DMS53 treated with DMSO at 0.1 percent for 48 hours (cell line): ENCODE measurements around the gene FSTL4.

Experiments used
- DNase-seq: peaks from one replicate; lab custom pipeline; 2025; ENCODE audit not compliant: unreplicated experiment; lab: John Stamatoyannopoulos, UW

The FSTL4 gene

DNA sequence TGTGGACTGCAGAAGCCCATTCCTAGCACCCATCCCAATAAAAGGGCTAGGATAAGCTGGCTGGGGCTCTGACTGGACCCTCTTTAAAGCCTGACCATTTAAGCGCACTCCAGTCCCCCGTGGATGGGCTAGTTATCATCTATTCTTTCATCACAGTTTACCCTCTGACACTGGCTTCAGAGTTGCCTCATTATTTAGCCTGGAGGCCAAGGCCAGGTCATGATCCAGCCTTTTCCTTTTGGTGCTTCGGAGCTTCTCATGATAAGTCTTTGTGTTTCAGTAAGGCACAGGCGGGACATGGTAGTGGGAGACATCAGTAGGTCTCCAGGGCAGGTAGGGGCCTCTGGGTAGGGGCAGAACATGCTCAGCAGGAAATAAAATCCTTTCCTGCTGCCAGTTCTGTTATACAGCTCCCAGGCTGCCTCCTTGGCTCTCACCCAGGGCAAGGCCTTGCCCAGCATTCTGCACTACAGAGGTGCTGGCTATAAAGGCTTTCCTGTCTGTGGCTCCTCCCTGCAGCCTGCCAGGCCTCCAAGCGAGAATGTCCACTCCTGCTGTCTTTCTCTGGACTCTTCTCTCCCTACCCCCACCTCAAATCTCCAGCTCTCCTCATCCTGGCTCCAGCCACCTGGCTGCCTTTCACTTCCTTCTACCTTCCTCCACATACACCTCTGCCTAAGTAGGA lies 128.8 kb downstream of the FSTL4 start:
- peak; percentile 14 for DNase-seq

DNA sequence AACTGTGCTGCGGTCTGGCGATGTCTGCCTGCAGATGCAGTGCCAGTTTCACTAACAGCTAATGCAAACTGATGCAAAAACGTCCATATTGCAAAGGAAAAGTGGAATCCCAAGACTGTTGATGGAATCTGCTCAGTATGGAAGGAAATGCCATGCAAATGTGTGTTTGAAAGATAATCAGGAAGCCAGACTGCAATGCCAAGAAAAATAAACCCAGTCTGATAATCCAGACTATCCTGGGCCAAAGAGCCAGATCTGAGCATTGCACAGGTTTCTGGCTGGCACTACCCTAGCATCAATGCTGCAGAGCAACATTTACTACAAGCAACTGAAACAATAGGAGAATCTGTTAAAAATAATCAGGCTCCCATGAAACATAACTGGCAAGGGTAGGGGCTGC lies 130.3 kb downstream of the FSTL4 start:
- DNase-seq: no peak

DNA sequence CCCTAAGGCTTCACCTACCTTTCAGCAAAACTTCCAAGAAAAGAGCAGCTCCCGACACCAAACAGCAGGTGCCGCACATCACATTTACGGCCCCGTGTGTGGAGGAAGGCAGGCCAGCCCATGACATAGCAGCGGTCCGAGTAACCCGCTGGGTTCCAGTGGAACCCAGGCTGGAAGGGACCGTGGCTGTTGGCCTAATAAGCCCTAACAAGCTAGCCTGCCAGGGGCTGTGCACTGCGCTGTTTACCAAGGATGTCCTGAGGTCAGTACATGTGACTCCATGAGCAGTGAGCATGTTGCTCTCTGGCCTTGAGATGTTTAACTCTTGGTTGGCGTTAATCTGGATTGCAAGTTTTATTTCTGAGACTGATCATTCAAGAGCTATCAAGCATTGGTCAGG lies 131.5 kb downstream of the FSTL4 start:
- DNase-seq: no peak

DNA sequence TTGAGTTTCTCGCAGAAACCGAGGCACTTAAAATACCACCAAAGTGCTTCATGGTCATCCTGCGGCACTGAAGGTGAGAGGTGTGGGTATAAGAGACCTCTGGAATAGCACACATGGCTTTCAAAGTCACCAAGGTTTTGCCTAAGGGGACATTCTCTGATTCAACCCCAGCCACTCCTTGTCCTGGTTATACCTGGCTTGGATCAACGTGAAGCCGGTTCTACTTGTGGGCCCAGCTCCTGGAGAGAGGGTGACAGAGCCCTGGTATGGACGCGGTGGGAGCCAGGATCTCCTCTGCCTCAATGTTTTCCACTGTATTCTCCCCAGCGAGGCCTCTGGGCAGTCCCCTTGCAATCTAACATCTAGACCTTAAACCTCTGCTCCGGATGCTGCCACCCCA lies 132.0 kb downstream of the FSTL4 start:
- peak; percentile 70 for DNase-seq

DNA sequence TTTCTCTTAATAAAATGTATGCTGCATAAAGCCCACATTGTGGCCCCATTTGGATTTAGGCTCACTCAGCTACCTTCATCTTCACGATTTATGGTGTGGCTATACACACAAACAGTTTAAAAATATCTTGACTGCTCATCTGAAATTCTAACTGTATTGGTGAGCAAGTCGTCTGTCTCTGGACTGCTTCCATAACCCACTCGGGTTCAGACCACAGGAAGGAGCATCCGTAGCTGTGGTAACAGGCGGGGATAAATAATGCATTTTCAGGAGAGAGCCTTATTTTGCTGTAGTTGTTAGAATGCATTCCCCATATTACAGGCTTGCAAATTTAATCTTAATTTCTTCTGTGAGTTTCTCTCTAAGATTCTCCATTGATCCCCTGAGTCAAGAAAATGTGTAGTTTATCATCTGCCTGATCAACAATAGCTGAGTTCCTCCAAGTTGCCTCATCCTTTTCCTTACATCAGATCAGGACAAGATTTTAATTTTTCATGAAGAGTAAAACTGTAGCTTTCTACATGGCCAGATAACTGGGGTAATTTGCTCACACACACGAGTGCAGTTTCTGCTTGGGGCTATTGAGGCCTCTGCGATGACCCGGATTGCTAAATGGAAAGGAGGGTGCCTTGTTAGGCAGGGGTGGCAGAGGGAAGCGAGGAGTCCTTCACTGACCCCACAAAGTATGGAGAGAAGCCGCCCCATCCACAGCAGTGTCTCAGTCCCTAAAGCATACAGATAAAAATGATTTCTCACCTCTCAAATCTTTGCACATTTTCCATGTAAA lies 133.9 kb downstream of the FSTL4 start:
- no peak for DNase-seq

DNA sequence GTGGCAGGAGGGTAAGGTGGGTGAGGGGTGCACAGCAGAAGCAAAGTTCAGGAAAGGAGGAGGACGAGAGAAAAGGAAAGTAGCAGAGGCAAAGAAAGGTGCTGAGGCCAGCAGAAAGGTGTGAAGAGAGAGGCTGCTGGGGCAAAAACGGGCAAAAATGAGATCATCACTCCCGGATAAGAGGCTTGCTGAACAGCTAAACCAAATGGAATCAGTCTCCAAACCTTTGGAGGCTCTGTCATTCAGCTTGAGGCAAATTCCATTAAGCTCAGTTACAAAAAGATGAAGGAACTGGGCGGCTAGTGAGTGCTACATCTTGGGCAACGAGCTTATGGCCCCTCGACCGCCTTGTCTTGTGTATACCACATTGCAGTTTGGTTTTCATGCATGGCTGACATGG lies 136.4 kb downstream of the FSTL4 start:
- no peak for DNase-seq

DNA sequence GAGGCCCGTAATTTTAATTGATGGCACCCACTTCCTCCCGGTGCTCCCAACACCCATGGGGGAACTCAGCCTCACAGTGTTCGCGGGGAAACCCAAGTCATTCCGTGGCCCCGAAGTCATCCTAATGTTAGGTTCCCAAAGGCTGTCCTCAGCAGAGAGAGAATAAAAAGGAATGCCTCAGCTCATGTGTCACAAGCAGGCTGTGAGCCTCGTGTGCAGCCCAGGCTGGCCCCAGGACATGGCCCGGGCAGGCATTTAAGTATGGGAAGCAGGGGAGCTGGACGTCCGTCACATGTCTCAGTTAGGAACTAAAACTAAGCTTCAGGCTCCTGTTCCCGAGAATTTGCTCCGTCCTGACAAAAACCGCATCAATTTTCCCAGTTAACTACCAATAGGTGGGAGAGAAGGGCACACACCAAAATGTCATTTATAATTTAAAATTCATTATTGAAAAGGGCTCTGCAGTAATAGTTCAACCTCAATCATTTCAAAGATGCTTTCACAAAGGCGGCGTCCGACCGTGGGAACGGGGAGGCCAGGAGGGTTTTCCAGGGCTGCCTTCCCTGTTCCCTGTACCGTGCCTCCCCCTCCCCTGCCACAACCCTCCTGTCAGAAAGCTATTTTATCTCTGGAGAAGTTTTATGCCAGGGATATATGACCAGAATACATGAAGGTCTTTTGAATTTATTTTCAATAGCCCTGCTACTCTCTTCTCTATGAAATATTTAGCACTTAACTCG lies 137.3 kb downstream of the FSTL4 start:
- DNase-seq: no peak

DNA sequence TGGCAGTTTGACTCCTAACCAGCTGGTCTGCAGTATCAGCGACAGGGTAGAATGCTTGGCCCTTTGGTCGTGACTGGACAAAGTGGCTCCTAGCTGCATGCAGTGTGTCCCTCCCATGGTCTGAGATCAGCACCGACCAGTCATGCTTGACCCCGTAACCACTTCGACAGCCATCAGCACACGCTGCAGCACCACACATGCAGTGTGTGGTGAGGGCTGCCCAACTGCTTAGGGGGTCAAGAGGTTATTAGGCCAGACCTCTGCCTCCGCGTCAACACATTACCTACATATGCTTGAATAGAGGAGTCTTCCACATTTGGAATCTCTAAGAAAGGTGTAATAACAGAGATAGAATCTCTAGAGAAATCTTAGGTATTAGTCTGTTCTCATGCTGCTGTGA lies 139.1 kb downstream of the FSTL4 start:
- no peak for DNase-seq

DNA sequence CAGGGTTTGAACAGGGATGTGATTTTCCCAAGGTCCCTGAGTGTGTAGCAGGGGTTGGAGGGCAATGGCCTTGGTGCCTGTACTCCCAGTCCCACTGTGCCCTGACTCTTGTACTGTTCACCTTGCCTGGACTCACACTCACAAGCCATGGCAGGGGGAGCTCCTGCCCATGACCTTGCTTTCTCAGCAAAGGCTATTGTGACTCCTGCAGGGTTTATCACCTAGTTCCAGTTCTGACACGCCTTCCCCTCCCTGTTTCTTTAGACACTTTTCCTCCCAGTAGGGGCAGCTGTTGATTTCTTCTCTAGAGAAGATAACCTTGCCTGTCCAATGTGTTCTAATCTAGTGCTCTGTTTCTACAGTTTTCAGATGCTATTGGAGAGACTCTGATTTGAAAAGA lies 139.5 kb downstream of the FSTL4 start:
- no peak for DNase-seq

DNA sequence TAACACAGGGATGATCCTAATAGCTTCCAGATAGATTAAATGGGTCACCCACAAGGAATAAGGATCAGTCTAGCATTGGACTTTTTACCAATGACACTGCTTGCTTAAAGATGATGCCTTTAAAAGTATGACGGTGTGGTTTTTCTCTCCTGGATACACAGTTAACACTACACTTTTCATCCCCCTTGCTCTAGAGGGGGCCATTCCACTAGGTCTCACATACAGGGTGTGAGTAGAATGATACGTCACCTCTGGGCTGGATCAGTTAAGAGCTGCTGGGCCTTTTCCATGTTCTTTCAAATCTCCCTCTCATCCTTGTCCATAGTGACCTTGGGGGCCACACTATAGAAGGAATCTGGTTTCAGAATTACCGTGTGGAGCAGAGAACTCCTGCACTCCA lies 140.6 kb downstream of the FSTL4 start:
- no peak for DNase-seq

DNA sequence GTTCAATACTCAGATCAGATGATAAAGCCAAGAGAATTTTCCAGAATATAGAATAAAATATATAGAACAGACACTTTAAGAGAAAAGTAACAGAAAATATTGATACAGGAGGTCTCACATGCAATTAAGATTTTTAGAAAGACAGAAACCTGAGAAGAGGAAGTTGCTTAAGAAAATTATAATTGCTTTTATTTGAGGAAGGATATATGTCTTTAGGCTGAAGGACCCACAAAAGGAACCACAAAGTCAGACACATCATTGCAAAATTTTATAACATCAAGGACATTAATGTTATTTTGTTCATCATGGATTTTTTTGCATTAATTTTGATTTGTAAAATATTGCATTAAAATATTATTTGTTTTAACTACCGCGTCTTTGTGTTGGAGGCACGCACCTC lies 141.5 kb downstream of the FSTL4 start:
- no peak for DNase-seq

DNA sequence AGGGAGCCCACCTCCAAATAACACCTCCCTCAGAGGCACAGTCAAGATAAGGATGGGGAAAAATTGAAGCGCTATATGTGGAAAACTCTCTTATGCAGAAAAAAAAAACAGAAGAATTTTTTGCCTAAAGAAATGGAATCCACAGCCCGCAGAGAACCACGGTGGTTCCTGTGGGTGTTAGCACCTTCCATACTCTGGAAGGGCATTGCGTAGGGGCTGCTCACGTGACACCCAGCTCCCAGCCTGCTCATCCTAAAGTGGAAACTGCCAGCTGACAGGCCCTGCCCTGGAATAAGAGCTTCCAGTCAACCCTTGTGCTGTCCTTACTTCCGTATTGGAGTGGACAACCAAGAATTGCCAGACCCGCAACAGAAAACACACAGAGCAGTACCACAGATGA lies 142.5 kb downstream of the FSTL4 start:
- DNase-seq: no peak

DNA sequence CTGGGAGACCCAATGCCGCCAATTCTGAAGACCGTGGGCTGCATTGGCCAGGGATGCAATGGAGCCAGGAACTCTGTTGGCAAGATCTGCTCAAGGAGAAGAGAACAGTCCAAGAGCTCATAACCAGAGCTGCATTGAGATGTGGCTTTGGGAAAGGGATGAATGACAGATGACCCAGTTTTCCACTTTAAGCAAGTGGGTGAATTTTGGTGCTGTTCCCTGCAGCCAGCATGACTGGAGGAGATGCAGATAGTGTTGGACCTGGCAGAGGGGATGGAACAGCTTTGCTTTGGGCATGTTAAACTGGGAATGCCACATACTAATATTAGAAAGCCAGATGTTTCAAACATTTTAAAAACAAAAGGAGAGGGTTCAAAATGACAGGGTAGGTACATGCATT lies 143.1 kb downstream of the FSTL4 start:
- no peak for DNase-seq

DNA sequence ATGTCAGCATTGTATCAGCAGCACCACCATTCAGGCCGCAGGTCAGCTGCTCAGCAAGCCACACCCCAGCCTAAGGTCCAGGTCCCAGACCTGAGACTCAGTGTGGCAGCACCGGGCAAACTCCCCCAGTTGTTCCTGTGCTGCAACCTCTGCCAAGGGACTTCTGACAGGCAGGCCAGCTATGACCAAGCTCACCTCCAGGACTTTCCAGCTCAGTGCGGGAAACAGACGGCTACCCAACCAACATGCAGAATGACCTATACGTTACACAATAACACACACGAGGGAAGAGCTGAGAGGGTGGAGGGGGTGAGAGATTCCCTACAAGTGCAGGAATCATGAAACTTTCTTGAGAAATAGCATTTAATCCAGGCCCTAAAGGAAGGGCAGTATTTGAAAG lies 143.7 kb downstream of the FSTL4 start:
- DNase-seq: no peak

DNA sequence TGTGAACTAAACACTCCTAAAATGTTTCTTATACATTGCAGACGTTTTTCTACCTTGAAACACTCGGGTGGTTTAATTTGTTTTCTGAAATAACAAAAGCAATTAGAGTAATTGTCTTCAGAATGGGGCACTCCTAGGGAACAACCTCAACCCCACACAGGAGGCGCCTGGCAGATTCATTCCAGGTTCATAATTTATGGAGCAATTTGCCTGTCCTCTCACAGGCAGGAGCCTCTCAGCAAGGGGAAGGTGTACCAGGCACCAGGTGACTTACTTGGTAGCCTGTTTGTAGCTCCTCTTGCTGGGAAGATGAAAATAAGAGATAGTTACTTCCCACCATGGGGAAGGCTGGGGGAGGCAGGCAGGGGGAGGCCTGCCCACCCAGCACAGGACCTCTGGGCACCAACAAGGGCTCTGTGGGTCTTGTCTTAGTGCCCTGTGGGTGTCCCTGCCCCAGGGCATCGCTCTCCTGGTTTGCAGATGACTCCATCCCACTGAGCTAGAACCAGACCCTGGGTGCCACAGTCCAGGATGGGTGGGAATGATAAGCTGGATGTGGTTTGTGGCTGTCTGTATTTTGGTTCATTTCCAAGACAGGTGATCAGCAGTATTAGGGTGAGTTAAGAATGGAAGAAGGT lies 144.4 kb downstream of the FSTL4 start:
- DNase-seq: no peak

DNA sequence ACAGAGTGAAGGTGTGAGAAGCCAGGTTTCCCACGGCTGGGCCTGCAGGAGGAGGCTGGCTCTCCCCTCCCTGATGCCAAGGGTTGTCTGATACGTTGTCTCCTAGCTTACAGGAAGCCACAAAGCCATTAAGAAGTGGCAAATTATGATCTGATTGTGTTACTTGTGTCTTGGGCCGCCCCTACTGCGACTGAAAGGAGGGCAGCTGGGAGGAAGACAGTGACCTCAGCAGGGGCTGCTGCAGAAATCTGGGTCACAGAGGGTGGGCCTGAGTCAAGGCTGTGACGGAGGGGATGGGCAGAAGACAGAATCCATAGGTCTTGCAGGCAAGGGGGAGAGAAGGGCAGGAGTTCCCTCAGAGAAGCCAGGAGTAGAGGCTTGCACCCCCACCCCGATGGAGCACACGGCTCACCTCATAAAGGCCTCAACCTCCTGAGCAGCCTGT lies 145.0 kb downstream of the FSTL4 start:
- no peak for DNase-seq

DNA sequence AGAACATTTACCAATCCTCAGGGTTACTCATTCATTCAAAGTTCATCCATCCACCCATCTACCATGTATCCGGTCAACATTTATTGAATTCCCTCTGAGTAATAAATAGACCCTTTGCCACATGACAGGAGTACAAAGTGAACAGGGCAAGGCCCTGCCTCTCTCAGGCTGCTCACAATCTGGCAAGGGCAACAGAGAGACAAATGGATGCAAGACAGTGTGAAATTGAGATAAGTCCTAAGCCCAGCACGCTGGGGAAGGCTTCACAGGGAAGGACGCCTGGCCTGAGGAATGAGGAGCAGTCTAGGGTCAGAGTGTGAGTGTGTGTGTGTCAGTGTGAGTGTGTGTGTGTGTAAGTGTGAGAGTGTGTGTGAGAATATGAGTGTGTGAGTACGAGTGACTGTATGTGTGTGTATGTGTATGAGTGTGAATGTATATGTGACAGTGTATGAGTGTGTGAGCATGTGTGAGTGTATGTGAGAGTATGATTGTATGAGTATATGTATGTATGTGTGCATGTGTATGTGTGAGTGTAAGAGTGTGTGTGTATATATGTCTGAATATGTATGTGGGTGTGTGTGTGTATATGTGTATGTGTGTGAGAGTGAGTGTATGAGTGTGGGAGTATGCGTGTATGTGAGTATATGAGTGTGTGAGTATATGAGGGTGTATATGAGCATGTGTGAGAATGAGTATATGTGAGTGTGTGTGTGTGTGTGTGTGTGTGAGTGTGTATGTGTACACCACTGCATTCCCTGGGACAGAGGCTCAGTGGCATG lies 145.6 kb downstream of the FSTL4 start:
- no peak for DNase-seq

DNA sequence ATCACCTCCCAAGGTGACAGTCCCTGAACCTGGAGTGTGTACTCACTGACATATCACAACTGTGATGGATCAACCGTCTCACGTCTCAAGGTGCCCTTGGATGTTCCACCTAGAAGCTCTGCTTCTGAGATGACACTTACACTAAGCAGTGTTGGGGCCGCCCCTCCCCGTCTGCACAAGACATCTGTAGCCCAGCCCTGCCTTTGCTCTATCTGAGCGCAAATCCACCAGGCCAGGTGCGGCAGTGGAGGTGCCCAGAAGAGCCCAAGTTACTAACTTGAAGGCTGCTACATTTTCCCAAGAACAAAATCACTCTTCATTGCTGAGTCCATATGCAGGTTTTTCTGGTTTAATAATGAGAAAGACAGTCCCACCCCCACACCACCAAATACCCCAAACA lies 148.3 kb downstream of the FSTL4 start:
- no peak for DNase-seq

DNA sequence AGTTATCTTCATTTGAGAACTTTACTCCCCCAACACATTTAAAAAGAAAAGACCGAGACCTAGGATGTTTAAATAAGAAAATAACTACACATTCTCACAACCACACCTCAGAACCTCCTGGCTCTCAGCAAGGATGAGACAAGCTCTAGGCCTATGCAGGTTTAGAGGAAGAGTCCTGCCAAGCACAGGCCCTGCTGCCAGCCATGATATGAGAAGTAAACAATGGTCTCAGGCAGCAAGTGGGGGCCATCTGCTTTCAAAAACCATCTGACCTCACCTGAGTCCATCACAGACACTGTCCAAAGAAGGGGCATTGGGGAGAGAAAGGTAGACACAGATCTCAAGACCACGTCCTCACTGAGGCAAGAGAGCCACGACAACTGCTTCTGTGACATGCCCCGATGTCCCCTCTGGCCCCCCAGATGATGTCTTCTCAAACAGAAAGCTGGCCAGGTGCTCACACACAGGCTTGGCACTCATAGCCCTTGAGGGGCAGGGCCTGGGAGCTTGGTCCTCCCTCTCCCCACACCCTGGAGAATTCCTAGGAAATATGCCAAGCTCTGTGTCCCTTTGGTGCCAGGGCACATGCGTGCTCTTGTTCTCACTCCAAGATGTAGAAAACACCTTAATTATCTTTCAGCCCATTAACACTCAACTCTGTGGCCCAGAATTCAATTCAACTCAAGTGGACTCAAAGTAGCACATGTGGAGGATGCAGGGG lies 150.4 kb downstream of the FSTL4 start:
- DNase-seq: no peak

DNA sequence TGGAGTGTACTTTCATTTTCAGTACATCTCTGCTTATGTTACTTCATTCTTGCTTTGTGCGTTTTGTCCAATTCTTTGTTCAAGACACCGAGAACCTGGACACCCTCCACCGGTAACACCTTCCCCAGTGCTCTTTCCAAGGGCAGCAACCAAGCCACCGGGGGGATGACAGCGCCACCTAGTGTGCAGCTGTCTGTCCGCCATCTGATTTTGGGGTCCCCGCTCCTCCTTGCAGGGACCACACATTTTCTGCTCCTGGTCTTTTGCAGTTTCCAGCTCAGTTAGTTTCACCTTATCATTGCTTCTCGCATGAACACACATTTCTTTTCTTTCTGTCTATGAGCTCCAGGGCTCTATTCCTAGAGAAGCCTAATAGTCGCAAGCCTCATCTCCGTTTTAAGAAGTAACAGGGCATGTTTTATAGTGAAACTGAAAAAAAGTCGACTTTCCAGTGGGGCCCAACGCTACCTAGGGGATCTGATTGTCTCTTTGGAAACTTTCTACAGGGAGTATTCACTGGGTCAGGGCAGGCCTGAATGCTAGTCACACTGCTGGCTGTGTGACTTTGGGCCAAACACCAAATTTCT lies 152.1 kb downstream of the FSTL4 start:
- no peak for DNase-seq
